GM12872 (cell line): ENCODE results near the gene NUDT14.

Experiments
- CTCF ChIP-seq: IDR thresholded peaks from 3 replicates; pipeline ENCODE4 v1.5.1; 2011; ENCODE audit warnings: low read depth, mild to moderate bottlenecking, low read length, moderate library complexity; ENCODE audit not compliant: insufficient read depth

Gene NUDT14

GRCh38 chr14:105169776-105170655, 11.1 kb downstream of the NUDT14 start:
- no peak for TF ChIP-seq CTCF

DNA sequence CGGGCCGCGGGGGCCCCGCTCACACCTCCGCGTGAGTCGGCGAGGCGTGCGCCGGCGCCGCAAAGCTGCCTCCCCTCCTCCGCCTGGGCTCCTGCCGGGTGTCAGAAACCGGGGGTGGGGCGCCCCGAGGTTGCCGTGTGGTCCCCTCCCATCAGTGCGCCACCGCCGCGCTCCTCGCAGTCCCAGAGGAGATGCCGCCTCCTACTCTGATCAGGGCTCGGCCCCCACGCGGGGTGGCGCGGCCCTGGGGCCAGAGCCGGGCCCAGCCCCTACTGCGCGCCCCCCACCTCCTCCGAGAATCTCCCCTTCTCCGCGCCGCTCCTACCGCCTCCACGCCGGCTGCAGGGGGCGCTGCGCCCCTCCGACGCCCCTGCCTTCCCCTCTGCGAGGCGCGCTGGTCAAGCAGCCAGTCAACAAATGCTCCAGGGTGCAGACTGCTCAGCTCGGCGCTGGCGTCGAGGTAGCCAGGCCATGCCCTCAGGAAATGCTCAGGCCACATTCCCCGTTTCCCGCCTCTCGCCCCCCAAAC, 12.1 kb downstream of the NUDT14 start:
- TF ChIP-seq CTCF = peak; percentile 57

GRCh38 chr14:105168496-105168978, 12.6 kb downstream of the NUDT14 start, which contains the start of gene JAG2:
TSS of gene JAG2 (minus strand) at chr14:105168776. CDS start at chr14:105168420, 356 bp downstream.
- TF ChIP-seq CTCF = no peak

GRCh38 chr14:105168093-105168420, 13.1 kb downstream of the NUDT14 start:
- no peak for TF ChIP-seq CTCF

DNA sequence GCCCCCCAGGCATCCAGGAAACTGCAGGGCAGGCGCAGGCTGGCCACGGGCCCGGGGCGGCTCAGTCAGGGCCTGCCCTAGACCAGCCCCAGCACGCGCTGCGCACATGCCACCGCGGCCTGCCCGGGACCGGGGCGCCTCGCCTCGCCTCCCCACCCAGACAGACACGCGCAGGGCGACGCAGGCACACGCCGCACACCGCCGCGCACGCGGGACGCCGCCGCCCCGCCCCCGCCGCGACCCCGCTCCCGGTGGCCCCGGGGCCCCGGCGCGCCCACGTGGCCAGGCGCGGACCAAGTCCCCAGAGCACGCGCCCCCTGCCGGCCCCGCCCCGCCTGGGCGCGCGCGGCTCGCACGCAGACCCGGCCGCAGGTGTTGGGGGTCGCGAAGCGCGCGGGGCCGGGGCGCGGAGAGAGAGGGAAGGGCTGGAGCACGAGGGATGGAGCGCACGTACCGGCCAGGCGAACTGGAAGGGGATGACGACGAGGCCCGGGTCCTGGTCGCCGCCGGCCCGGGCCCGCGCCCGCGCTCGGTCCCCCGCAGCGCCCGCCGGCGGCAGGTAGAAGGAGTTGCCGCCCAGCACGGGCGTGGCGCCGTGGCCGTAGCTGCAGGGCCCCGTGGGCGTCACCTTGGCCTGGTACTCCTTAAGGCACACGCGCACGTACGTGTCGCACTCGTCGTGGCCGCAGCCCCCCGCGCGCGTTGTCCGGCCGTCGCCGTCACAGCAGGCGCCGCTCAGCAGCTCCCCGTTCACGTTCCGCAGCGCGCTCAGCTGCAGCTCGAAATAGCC, 13.6 kb downstream of the NUDT14 start:
- no peak for TF ChIP-seq CTCF

GRCh38 chr14:105166571-105167302, 14.4 kb downstream of the NUDT14 start:
- no peak for TF ChIP-seq CTCF
